Esophagus squamous epithelium (tissue), 5 donors: ENCODE results near the gene PPIB. TPM values are rescaled to one million over a fixed set of nuclear protein-coding genes. Genes with fewer than 3 reads are reported as not detected.

Experiments used
- DNase-seq: peaks from one replicate; lab custom pipeline; 2025; lab: John Stamatoyannopoulos, UW
- H3K27ac ChIP-seq, 4 donors: fragments of 200-600 bp; sonication (generic); one replicate each; pipeline ENCODE4 v1.5.1; 2016 to 2019; ENCODE audit warnings: mild to moderate bottlenecking in 1 of 4
- H3K27me3 ChIP-seq, 4 donors: fragments of 200-600 bp; sonication (generic); 1 replicate in 3 of 4; 2 replicates in 1 of 4; pipeline versions ENCODE4 v1.5.1 to v1.6.0; 2017 to 2021; ENCODE audit warnings: antibody characterized with exemption in 1 of 4
- H3K36me3 ChIP-seq, 3 donors: fragments of 200-600 bp; sonication (generic); one replicate each; pipeline ENCODE4 v1.5.1; 2016 to 2019
- H3K4me1 ChIP-seq, 3 donors: fragments of 200-600 bp; sonication (generic); one replicate each; pipeline ENCODE4 v1.5.1; 2017 to 2019
- H3K4me3 ChIP-seq, 4 donors: fragments of 200-600 bp; sonication (generic); 1 replicate in 3 of 4; 2 replicates in 1 of 4; pipeline ENCODE4 v1.5.1; 2016 to 2019; ENCODE audit warnings: mild to moderate bottlenecking in 2 of 4, moderate library complexity in 1 of 4
- H3K9me3 ChIP-seq, 3 donors: fragments of 200-600 bp; sonication (generic); one replicate each; pipeline ENCODE4 v1.5.1; 2016 to 2019
- POLR2A ChIP-seq, 4 donors: fragments of 450-650 bp; IDR thresholded peaks; one replicate each; pipeline ENCODE4 v1.6.1; 2017; ENCODE audit warnings: antibody characterized with exemption in 4 of 4, mild to moderate bottlenecking in 4 of 4, moderate library complexity in 3 of 4
- WGBS, 2 donors: methylation state at CpG; one replicate each; pipeline ENCODE4 v1.1.5; 2018; 5-methylcytosine and 5-hydroxymethylcytosine counted together
- intact Hi-C: fragments of 100-400 bp; cut with DNase I; formaldehyde crosslinking; loops from one replicate; pipeline ENCODE4 v1.15.0; 2022
- total RNA-seq, 4 donors: library from RNA; depleted of rRNA; stranded (reverse); fragments of >200 nt; gene quantifications; one replicate each; pipeline ENCODE4 v1.1.0, GENCODE V29; 2016
- TF ChIP-seq, protein P1 (sequence below), 6 experiments: fragments of 450-650 bp in 4 of 6; fragments of 200-600 bp in 2 of 6; sonication (generic) in 2 of 6; IDR thresholded peaks; one replicate each; pipeline ENCODE4 v1.5.1; 2016 to 2019; ENCODE audit warnings: antibody characterized with exemption in 6 of 6, mild to moderate bottlenecking in 4 of 6, moderate library complexity in 4 of 6
- donor health status: DM: yes; HTN: yes; CAD: no.

The PPIB gene
- total RNA-seq, 4 donors from 2014 or later: 246 to 363 (median 313) TPM

DNA sequence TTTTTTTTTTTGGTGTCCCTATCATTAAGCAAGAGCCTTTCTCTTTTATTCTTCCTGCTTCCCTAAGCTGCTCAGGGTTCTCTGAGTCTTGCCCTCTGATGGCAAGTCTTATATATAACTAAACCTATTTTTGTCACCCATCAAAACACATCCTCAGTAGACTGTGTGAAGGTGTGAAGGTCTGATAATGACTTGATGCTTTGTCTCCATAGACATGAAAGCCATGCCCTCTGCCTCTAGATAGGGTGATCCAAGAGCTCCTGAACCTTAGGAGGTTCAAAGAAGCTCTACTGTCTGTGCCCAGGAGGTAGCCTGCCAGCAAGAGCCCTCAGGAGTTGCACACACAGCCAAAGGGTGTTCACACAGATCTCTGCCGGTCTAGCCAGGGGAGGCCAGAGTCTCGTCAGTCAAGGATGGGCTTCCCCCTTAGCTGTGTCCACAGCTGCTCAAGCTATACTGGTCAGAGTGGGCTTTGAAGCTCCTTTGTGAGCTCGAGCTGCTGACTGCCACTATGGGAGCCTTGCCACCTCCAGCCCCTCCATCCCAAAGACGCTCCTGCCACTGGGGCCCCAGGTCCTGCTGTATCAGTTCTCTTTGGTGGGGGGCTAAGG, 24.4 kb downstream of the PPIB start:
- intact Hi-C loops: no loop called here
- no peaks in the 10 kb centered on the region for H3K9me3 ChIP-seq
- H3K36me3 ChIP-seq: peaks cover 25 to 89% (median 46%) of the 10 kb centered on the region in 3 donors
- TF ChIP-seq POLR2A (IDR thresholded peaks at IDR 0.05): no peak
- TF ChIP-seq, protein P1, sequence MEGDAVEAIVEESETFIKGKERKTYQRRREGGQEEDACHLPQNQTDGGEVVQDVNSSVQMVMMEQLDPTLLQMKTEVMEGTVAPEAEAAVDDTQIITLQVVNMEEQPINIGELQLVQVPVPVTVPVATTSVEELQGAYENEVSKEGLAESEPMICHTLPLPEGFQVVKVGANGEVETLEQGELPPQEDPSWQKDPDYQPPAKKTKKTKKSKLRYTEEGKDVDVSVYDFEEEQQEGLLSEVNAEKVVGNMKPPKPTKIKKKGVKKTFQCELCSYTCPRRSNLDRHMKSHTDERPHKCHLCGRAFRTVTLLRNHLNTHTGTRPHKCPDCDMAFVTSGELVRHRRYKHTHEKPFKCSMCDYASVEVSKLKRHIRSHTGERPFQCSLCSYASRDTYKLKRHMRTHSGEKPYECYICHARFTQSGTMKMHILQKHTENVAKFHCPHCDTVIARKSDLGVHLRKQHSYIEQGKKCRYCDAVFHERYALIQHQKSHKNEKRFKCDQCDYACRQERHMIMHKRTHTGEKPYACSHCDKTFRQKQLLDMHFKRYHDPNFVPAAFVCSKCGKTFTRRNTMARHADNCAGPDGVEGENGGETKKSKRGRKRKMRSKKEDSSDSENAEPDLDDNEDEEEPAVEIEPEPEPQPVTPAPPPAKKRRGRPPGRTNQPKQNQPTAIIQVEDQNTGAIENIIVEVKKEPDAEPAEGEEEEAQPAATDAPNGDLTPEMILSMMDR (IDR thresholded peaks at IDR 0.05): no peak
- H3K27ac ChIP-seq: no peak overlapping the region
- peaks cover 0 to 12% (median 0%) of the 10 kb centered on the region in 3 donors for H3K4me1 ChIP-seq
- no peak for DNase-seq
- WGBS, 2 donors: 100% methylated on average over 2 of the region's 4 CpGs; no CpG with 5 or more reads in 1 of the 2 donors
- H3K27me3 ChIP-seq: no peaks in the 10 kb centered on the region
- H3K4me3 ChIP-seq: no peak overlapping the region

DNA sequence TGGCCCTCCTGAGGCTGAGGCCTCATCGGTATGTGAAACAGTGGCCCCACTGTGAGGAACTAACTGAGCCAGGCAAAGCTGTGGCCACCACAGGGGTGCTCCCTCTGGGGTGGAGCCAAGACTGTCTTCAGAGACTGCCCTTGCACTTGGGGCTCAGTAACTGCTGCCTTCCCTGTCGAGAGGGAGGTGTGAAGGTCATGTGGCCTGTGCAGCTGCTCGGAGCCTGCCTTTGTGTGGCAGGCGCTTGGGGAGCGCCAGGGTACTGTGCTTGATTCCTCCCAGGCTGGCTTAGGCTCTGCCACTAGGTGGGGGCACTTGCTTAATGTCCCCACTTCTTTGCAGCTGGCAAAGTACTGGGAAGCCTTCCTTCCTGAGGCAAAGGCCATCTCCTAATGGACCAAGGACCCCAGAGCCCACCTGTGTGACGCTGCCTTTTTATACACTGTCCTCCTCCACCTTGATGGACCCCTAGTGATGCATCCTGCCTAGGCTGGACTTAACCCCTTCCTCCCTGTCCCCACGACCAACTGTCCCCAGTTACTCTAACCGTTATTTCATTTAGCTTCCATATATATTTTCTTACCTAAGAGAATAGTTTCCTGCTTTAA, 25.5 kb downstream of the PPIB start:
- H3K27ac ChIP-seq: no peak overlapping the region
- H3K4me3 ChIP-seq: no peak overlapping the region
- peaks cover 25 to 89% (median 50%) of the 10 kb centered on the region in 3 donors for H3K36me3 ChIP-seq
- DNase-seq: no peak
- no peaks in the 10 kb centered on the region for H3K9me3 ChIP-seq
- no peaks in the 10 kb centered on the region for H3K27me3 ChIP-seq
- intact Hi-C loops: no loop called here
- TF ChIP-seq, protein P1 (IDR thresholded peaks at IDR 0.05): no peak
- no peak for TF ChIP-seq POLR2A (IDR thresholded peaks at IDR 0.05)
- H3K4me1 ChIP-seq: peaks cover 0 to 12% (median 0%) of the 10 kb centered on the region in 3 donors
- WGBS, 2 donors: 56 to 76% methylated on average over 4 to 7 of the region's 8 CpGs

DNA sequence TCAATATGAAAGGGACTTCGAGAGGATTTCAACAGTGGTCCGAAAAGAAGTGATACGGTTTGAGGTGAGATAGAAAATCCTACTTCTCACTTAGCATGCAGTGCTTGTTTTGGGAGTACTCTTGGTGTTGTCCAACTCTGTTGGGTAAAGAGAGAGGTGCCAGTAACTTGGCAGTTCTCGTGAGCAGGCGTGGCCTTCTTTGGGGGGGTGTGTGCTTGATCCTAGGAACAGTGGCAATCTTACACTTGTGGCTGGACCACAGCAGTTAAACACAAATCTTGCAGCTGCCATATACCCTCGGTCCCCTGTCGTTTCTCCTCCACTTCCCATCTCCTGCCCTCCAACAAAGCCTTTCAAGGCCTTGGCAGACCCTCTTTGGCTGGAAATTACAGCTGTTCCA, 26.5 kb downstream of the PPIB start:
- WGBS, 2 donors: 82 to 90% methylated on average over 6 to 7 of the region's 7 CpGs
- Histone ChIP-seq H3K36me3 (peaks cover 32 to 89% (median 53%) of the 10 kb centered on the region in 3 donors), H3K27me3 (no peaks in the 10 kb centered on the region), H3K27ac (no peak overlapping the region), H3K9me3 (no peaks in the 10 kb centered on the region), H3K4me1 (peaks cover 0 to 12% (median 0%) of the 10 kb centered on the region in 3 donors), H3K4me3 (no peak overlapping the region)
- no peak for DNase-seq
- intact Hi-C loops: no loop called here
- TF ChIP-seq, protein P1 (IDR thresholded peaks at IDR 0.05): no peak
- no peak for TF ChIP-seq POLR2A (IDR thresholded peaks at IDR 0.05)

DNA sequence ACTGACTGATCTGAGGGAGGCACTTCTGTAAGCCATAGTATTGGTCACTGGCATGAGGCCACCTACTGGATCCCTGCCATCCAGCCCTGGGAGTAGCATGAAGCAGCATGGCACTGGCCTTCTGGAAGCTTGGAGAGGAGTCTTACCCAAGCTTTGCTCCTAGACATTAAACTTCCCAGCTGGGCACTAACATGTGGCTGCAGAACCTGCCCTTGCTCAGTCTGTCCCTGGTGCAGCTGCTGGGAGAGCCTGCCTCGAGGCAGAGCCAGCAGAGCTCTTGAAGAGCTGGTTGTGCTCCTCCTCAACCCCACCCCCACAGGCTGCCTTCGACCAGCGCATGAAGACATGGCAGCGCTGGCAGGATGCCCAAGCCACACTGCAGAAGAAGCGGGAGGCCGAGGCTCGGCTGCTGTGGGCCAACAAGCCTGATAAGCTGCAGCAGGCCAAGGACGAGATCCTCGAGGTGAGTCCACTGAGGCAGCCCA, 28.4 kb downstream of the PPIB start:
- DNase-seq: no peak

More for the DNA sequence above, 28.4 kb downstream of the PPIB start:
- Histone ChIP-seq H3K27me3 (no peaks in the 10 kb centered on the region), H3K27ac (no peak overlapping the region), H3K36me3 (peaks cover 45 to 96% (median 66%) of the 10 kb centered on the region in 3 donors), H3K9me3 (no peaks in the 10 kb centered on the region), H3K4me3 (no peak overlapping the region), H3K4me1 (peaks cover 0 to 12% (median 0%) of the 10 kb centered on the region in 3 donors)
- no peak for TF ChIP-seq POLR2A (IDR thresholded peaks at IDR 0.05)
- TF ChIP-seq, protein P1 (IDR thresholded peaks at IDR 0.05): no peak
- intact Hi-C loops: no loop called here
- 80% methylated on average over 1 of the region's 9 CpGs; no CpG with 5 or more reads in 1 of the 2 donors for WGBS, 2 donors
